ENCODE measurements around the gene ANKS6.

ANKS6 gene

GRCh38 chr9:98765256-98765655, 31.1 kb downstream of the ANKS6 start:
- CTCF ChIA-PET, result interaction anchor here (1.0 to 4.0 kb wide), 4 partner anchors 11 to 451 kb away, joined by 3 to 103 read pairs (median 12); no protein-coding TSS in a partner anchor
- DNase-seq (ENCODE audit: low read depth, low spot score), result no peak
- POLR2A ChIA-PET, result no interaction called here
- no peak overlapping the region for H3K4me3 ChIP-seq (ENCODE audit: low read depth, low read length)
- TF ChIP-seq, protein P1, sequence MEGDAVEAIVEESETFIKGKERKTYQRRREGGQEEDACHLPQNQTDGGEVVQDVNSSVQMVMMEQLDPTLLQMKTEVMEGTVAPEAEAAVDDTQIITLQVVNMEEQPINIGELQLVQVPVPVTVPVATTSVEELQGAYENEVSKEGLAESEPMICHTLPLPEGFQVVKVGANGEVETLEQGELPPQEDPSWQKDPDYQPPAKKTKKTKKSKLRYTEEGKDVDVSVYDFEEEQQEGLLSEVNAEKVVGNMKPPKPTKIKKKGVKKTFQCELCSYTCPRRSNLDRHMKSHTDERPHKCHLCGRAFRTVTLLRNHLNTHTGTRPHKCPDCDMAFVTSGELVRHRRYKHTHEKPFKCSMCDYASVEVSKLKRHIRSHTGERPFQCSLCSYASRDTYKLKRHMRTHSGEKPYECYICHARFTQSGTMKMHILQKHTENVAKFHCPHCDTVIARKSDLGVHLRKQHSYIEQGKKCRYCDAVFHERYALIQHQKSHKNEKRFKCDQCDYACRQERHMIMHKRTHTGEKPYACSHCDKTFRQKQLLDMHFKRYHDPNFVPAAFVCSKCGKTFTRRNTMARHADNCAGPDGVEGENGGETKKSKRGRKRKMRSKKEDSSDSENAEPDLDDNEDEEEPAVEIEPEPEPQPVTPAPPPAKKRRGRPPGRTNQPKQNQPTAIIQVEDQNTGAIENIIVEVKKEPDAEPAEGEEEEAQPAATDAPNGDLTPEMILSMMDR (IDR thresholded peaks at IDR 0.05; ENCODE audit: insufficient read depth, low read length, missing control alignments), result no peak

DNA sequence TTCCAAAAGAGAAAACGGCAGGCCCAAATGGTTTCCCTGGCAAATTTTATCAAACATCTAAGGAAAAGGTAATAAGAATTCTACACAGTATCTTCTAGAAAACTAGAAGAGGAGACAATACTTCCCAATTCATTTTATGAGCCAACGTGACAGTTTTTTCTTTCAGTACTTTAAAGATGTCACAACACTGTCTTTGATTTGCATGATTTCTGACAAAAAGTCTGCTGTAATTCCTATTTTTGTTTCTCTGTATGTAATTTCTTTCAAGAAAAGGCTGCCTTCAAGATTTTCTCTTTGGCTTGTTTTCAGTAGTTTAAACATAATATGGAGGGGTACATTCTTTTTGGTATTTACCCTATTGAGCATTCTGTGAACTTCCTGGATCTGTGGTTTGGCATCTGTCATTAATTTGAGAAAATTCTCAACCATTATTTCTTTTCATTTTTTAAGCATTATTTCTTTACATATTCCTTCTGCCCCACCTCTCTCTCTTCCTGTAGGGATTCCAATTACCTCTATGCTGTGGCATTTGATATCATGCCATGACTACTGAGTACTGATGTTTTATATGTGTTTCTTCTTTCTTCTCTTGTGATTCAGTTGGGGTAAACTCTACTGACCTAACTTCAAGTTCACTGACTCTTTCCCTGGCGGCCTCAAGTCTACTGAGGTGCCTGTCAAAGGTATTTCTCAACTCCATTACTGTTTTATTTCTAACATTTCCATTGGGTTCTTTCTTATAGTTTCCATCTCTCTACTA, 32.2 kb downstream of the ANKS6 start:
- ChIA-PET CTCF (interaction anchor here (1.6 to 4.0 kb wide), 2 partner anchors 12 to 18 kb away, joined by 3 to 103 read pairs; no protein-coding TSS in a partner anchor), POLR2A (no interaction called here)
- TF ChIP-seq, protein P1 (IDR thresholded peaks at IDR 0.05; ENCODE audit: insufficient read depth, low read length, missing control alignments), result no peak
- DNase-seq (ENCODE audit: low read depth, low spot score), result no peak
- H3K4me3 ChIP-seq (ENCODE audit: low read depth, low read length), result no peak overlapping the region

GRCh38 chr9:98760231-98760630, 36.1 kb downstream of the ANKS6 start:
- TF ChIP-seq, protein P1 (IDR thresholded peaks at IDR 0.05; ENCODE audit: insufficient read depth, low read length, missing control alignments), result no peak
- no peak overlapping the region for H3K4me3 ChIP-seq (ENCODE audit: low read depth, low read length)
- ChIA-PET CTCF (interaction anchor here (1.5 to 5.5 kb wide), 2 partner anchors 15 to 17 kb away, joined by 3 to 60 read pairs; no protein-coding TSS in a partner anchor), POLR2A (no interaction called here)
- DNase-seq (ENCODE audit: low read depth, low spot score), result no peak

DNA sequence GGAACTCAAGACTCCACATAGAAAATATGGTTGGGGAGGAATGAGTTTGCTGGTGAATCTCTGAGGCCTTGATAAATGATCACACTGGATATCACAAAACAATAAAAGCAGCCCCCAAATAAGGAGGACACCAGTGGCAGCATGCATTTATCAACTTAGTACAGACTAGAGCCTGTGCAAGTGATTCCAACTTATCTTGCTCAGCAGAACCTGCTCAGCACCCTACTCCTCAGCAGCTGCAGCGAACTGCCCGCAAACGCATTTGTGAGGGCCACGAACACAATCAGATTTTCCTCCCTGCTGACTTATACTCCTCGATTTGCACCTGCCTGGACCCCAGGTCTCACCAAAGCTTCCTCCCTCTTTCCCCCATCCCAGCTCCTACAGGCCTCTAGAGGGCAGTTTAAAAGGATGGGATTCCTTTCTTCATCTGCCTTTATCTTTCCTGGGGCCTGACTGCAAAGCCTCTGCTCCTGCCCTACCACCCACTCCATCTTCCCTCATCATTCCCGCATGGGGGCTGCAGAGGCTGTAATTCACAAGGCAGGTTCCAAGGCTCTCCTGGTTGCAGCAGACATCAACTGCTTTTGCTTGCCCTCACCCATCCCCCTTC, 41.2 kb downstream of the ANKS6 start:
- H3K4me3 ChIP-seq (ENCODE audit: low read depth, low read length), result no peak overlapping the region
- POLR2A ChIA-PET, result no interaction called here
- CTCF ChIA-PET, result interaction anchor here (1.0 to 4.4 kb wide), 2 partner anchors 16 to 20 kb away, joined by 3 to 40 read pairs; no protein-coding TSS in a partner anchor
- no peak for DNase-seq (ENCODE audit: low read depth, low spot score)
- TF ChIP-seq, protein P1 (IDR thresholded peaks at IDR 0.05; ENCODE audit: insufficient read depth, low read length, missing control alignments), result no peak

- POLR2A ChIA-PET, result no interaction called here
- TF ChIP-seq, protein P1 (IDR thresholded peaks at IDR 0.05; ENCODE audit: insufficient read depth, low read length, missing control alignments), result no peak
- CTCF ChIA-PET, result no interaction called here
- DNase-seq (ENCODE audit: low read depth, low spot score), result no peak
- no peak overlapping the region for H3K4me3 ChIP-seq (ENCODE audit: low read depth, low read length)
Measured at GRCh38 chr9:98751210-98751609, 45.1 kb downstream of the ANKS6 start.

GRCh38 chr9:98750364-98751060, 45.8 kb downstream of the ANKS6 start:
- TF ChIP-seq, protein P1 (IDR thresholded peaks at IDR 0.05; ENCODE audit: insufficient read depth, low read length, missing control alignments), result no peak
- ChIA-PET CTCF (interaction anchor here (2.3 kb wide), 1 partner anchor 25 kb away, joined by 19 read pairs; no protein-coding TSS in a partner anchor), POLR2A (no interaction called here)
- no peak overlapping the region for H3K4me3 ChIP-seq (ENCODE audit: low read depth, low read length)
- no peak for DNase-seq (ENCODE audit: low read depth, low spot score)
